Right lobe of liver (tissue), 4 donors: ENCODE measurements around the gene COQ8B.

ENCODE experiments used
- POLR2A ChIP-seq: fragments of 450-650 bp; IDR thresholded peaks from one replicate; pipeline ENCODE4 v1.6.1; 2017; ENCODE audit warnings: antibody characterized with exemption, mild to moderate bottlenecking
- TF ChIP-seq, protein P1 (sequence below), 4 donors: fragments of 200-600 bp in 3 of 4; fragments of 450-650 bp in 1 of 4; IDR thresholded peaks; one replicate each; pipeline versions ENCODE4 v1.5.1 to v1.8.0; 2016 to 2022; ENCODE audit warnings: antibody characterized with exemption in 4 of 4, mild to moderate bottlenecking in 2 of 4
- donor health status: DM: no; HTN: no; CAD: no.
- donor health status: DM: no; HTN: no; CAD: no.
- donor health status: DM: no; HTN: yes; CAD: no.

DNA sequence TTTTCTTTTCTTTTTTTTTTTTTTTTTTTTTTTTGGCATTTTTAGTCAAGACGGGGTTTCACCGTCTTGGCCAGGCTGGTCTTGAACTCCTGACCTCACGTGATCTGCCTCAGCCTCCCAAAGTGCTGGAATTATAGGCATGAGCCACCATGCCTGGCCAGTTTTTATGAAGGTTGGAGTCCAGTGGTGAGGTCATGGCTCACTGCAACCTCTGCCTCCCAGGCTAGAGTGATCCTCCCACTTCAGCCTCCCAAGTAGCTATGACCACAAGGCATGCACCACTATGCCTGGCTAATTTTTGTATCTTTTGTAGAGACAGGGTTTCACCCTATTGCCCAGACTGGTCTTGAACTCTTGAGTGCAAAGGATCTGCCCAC is 38.5 kb upstream of the COQ8B start:
- TF ChIP-seq, protein P1, sequence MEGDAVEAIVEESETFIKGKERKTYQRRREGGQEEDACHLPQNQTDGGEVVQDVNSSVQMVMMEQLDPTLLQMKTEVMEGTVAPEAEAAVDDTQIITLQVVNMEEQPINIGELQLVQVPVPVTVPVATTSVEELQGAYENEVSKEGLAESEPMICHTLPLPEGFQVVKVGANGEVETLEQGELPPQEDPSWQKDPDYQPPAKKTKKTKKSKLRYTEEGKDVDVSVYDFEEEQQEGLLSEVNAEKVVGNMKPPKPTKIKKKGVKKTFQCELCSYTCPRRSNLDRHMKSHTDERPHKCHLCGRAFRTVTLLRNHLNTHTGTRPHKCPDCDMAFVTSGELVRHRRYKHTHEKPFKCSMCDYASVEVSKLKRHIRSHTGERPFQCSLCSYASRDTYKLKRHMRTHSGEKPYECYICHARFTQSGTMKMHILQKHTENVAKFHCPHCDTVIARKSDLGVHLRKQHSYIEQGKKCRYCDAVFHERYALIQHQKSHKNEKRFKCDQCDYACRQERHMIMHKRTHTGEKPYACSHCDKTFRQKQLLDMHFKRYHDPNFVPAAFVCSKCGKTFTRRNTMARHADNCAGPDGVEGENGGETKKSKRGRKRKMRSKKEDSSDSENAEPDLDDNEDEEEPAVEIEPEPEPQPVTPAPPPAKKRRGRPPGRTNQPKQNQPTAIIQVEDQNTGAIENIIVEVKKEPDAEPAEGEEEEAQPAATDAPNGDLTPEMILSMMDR (IDR thresholded peaks at IDR 0.05), result no peak
- no peak for TF ChIP-seq POLR2A
